CD14-positive monocyte (primary cell): ENCODE data around the gene PRAC2. TPM values are rescaled to one million over a fixed set of nuclear protein-coding genes. Genes with fewer than 3 reads are reported as not detected.

Source experiments
- DNase-seq, 3 donors: peaks; one replicate each; pipeline ENCODE4 v3.0.0-alpha.2; 2011 to 2022
- H2AFZ ChIP-seq: 2 replicates; pipeline ENCODE4 v1.6.0; 2012; ENCODE audit warnings: mild to moderate bottlenecking, low read depth, low read length, inconsistent platforms; ENCODE audit not compliant: insufficient read depth, poor library complexity, severe bottlenecking
- H3K27ac ChIP-seq, 2 donors: 1 replicate in 1 of 2; 2 replicates in 1 of 2; pipeline ENCODE4 v1.5.1; 2012 to 2013; ENCODE audit warnings: low read length in 2 of 2, control low read depth in 1 of 2, inconsistent platforms in 1 of 2, low read depth in 1 of 2, mild to moderate bottlenecking in 1 of 2
- H3K27me3 ChIP-seq, 2 donors: one replicate each; pipeline versions ENCODE4 v1.6.0 to v1.6.1; 2011 to 2013; ENCODE audit warnings: low read length in 2 of 2; ENCODE audit not compliant: control insufficient read depth in 2 of 2, insufficient read depth in 2 of 2
- H3K36me3 ChIP-seq, 2 donors: replicated peaks in 1 of 2; 1 replicate in 1 of 2; 2 replicates in 1 of 2; pipeline versions ENCODE4 v1.5.1 to v1.6.1; 2012 to 2013; ENCODE audit warnings: low read length in 2 of 2, control low read depth in 1 of 2, inconsistent platforms in 1 of 2, mild to moderate bottlenecking in 1 of 2; ENCODE audit not compliant: insufficient read depth in 2 of 2, control insufficient read depth in 1 of 2
- H3K4me1 ChIP-seq, 2 donors: 1 replicate in 1 of 2; 2 replicates in 1 of 2; pipeline versions ENCODE4 v1.5.1 to v1.6.1; 2012 to 2013; ENCODE audit warnings: low read length in 2 of 2, control low read depth in 1 of 2, inconsistent platforms in 1 of 2, mild to moderate bottlenecking in 1 of 2, moderate library complexity in 1 of 2; ENCODE audit not compliant: insufficient read depth in 2 of 2, control insufficient read depth in 1 of 2
- H3K4me2 ChIP-seq: replicated peaks from 2 replicates; pipeline ENCODE3; 2012; ENCODE audit warnings: low read length, moderate library complexity, mild to moderate bottlenecking; ENCODE audit not compliant: poor library complexity, severe bottlenecking; ENCODE audit errors: extremely low read depth
- H3K4me3 ChIP-seq, 3 experiments: fragments of 200-600 bp in 1 of 3; sonication (generic) in 1 of 3; replicated peaks in 1 of 3; 1 replicate in 2 of 3; 2 replicates in 1 of 3; pipeline ENCODE4 v1.5.1; 2011 to 2013; ENCODE audit warnings: low read length in 3 of 3, mild to moderate bottlenecking in 3 of 3, control low read depth in 2 of 3, low read depth in 2 of 3, inconsistent platforms in 1 of 3, moderate library complexity in 1 of 3
- H3K79me2 ChIP-seq: 2 replicates; pipeline ENCODE4 v1.6.0; 2012; ENCODE audit warnings: mild to moderate bottlenecking, control low read depth, inconsistent platforms, low read length, moderate library complexity; ENCODE audit not compliant: insufficient read depth
- H3K9ac ChIP-seq: 2 replicates; pipeline ENCODE4 v1.6.0; 2017; ENCODE audit warnings: low read length, mild to moderate bottlenecking; ENCODE audit not compliant: insufficient read depth, poor library complexity, severe bottlenecking
- H3K9me3 ChIP-seq, 2 donors: replicated peaks in 1 of 2; 1 replicate in 1 of 2; 2 replicates in 1 of 2; pipeline versions ENCODE4 v1.5.1 to v1.6.1; 2012 to 2013; ENCODE audit warnings: low read length in 2 of 2, control low read depth in 1 of 2; ENCODE audit not compliant: control insufficient read depth in 1 of 2, insufficient read depth in 1 of 2
- H4K20me1 ChIP-seq: 2 replicates; pipeline ENCODE4 v1.6.0; 2012; ENCODE audit warnings: mild to moderate bottlenecking, low read length, control low read depth, moderate library complexity; ENCODE audit not compliant: insufficient read depth
- H3K27ac Mint-ChIP-seq, 7 donors: one replicate each; pipeline ENCODE4 v1.8.0; 2020; ENCODE audit warnings: mild to moderate bottlenecking in 7 of 7, mixed read lengths in 7 of 7, moderate library complexity in 6 of 7, inconsistent platforms in 2 of 7
- H3K27me3 Mint-ChIP-seq, 3 donors: one replicate each; pipeline ENCODE4 v1.8.0; 2021 to 2022; ENCODE audit warnings: low read depth in 3 of 3, mild to moderate bottlenecking in 3 of 3, mixed read lengths in 3 of 3, moderate library complexity in 3 of 3, inconsistent platforms in 1 of 3
- H3K36me3 Mint-ChIP-seq, 2 donors: one replicate each; pipeline ENCODE4 v1.8.0; 2020; ENCODE audit warnings: mixed read lengths in 2 of 2, inconsistent platforms in 1 of 2, mild to moderate bottlenecking in 1 of 2
- H3K4me1 Mint-ChIP-seq: one replicate; pipeline ENCODE4 v1.8.0; 2020; ENCODE audit warnings: mild to moderate bottlenecking, mixed read lengths
- H3K4me3 Mint-ChIP-seq, 2 donors: one replicate each; pipeline ENCODE4 v1.8.0; 2020; ENCODE audit warnings: mild to moderate bottlenecking in 2 of 2, mixed read lengths in 2 of 2, moderate library complexity in 1 of 2
- H3K9me3 Mint-ChIP-seq, 7 donors: one replicate each; pipeline ENCODE4 v1.8.0; 2020 to 2022; ENCODE audit warnings: mixed read lengths in 7 of 7, mild to moderate bottlenecking in 6 of 7, moderate library complexity in 6 of 7, inconsistent platforms in 2 of 7
- CTCF ChIP-seq: fragments of 200-600 bp; IDR thresholded peaks from one replicate; pipeline ENCODE4 v1.8.0; 2022; ENCODE audit warnings: antibody characterized with exemption, mild to moderate bottlenecking
- WGBS: methylation state at CpG from one replicate; pipeline ENCODE4 v1.1.5; 2013; ENCODE audit warnings: missing lambda C conversion rate; ENCODE audit not compliant: insufficient coverage; 5-methylcytosine and 5-hydroxymethylcytosine counted together
- intact Hi-C, 2 donors: fragments of 100-400 bp; cut with micrococcal nuclease; formaldehyde crosslinking; loops; one replicate each; pipeline versions ENCODE4 v1.15.0 to v1.15.1; 2023
- polyA plus RNA-seq, 3 donors: library from polyadenylated mRNA; depleted of rRNA in 1 of 3; unstranded in 2 of 3; stranded (reverse) in 1 of 3; fragments of 300-500 nt in 2 of 3; fragments of >200 nt in 1 of 3; fragmentation: Illumina TruSeq in 2 of 3; gene quantifications; 1 replicate in 2 of 3; 2 replicates in 1 of 3; pipeline ENCODE4 v1.2.3, GENCODE V29; 2012 to 2021

The PRAC2 gene
- polyA plus RNA-seq, 3 donors = not detected

- Mint-ChIP-seq H3K27me3 (peaks cover 97 to 98% (median 98%) of the 10 kb centered on the region in 3 donors), H3K9me3 (peaks cover 0 to 24% (median 14%) of the 10 kb centered on the region in 7 donors), H3K27ac (no peak overlapping the region), H3K4me3 (peak overlapping the region in 1 of 2 donors; percentile 83), H3K4me1 (peaks cover 11% of the 10 kb centered on the region), H3K36me3 (peaks cover 0 to 7% of the 10 kb centered on the region in 2 donors)
- H4K20me1 ChIP-seq = no peaks in the 10 kb centered on the region
- no peak overlapping the region for H3K27ac ChIP-seq
- H3K4me1 ChIP-seq = peaks cover 0 to 2% of the 10 kb centered on the region in 2 donors
- H3K79me2 ChIP-seq = no peaks in the 10 kb centered on the region
- peaks cover 96 to 100% of the 10 kb centered on the region in 2 donors for H3K27me3 ChIP-seq
- H2AFZ ChIP-seq = no peak overlapping the region
- intact Hi-C loops = no loop called here
- H3K9ac ChIP-seq = no peak overlapping the region
- H3K36me3 ChIP-seq = no peaks in the 10 kb centered on the region
- no peak overlapping the region for H3K4me3 ChIP-seq
- no peak overlapping the region for H3K4me2 ChIP-seq
- peaks cover 0 to 34% of the 10 kb centered on the region in 2 donors for H3K9me3 ChIP-seq
- no peak for DNase-seq
- TF ChIP-seq CTCF = no peak
Measured at GRCh38 chr17:48740537-48740936, 17.6 kb downstream of the PRAC2 start.

GRCh38 chr17:48745381-48746275, 22.6 kb downstream of the PRAC2 start:
- H3K4me3 Mint-ChIP-seq = peak overlapping the region in 1 of 2 donors; percentile 81
- peaks cover 3% of the 10 kb centered on the region in 2 donors for H3K36me3 Mint-ChIP-seq
- H3K4me2 ChIP-seq = no peak overlapping the region

More at GRCh38 chr17:48745381-48746275, 22.6 kb downstream of the PRAC2 start:
- Histone ChIP-seq H3K9me3 (peaks cover 0 to 34% of the 10 kb centered on the region in 2 donors), H3K4me3 (no peak overlapping the region), H3K36me3 (no peaks in the 10 kb centered on the region), H3K27me3 (peaks cover 99 to 100% of the 10 kb centered on the region in 2 donors), H2AFZ (no peak overlapping the region), H3K79me2 (no peaks in the 10 kb centered on the region), H3K9ac (no peak overlapping the region), H3K4me1 (no peaks in the 10 kb centered on the region), H3K27ac (no peak overlapping the region), H4K20me1 (no peaks in the 10 kb centered on the region)
- intact Hi-C loops = no loop called here
- TF ChIP-seq CTCF = no peak
- no peak for DNase-seq
- Mint-ChIP-seq H3K9me3 (peaks cover 0 to 29% (median 8%) of the 10 kb centered on the region in 7 donors), H3K4me1 (peaks cover 19% of the 10 kb centered on the region), H3K27ac (no peak overlapping the region), H3K27me3 (peaks cover 95 to 98% (median 96%) of the 10 kb centered on the region in 3 donors)
- WGBS = 26% methylated on average over 5 of the region's 12 CpGs
